MCF 10A (cell line): ENCODE results near the gene ATXN10. TPM values are rescaled to one million over a fixed set of nuclear protein-coding genes. Genes with fewer than 3 reads are reported as not detected.
A peak's percentile ranks its signal among the peaks of the same experiment; 100 is the strongest.

Experiments
- BruUV-seq: library from RNA; stranded (reverse); fragments of 400-500 nt; replicated peaks from 2 replicates; lab custom pipeline; 2021; lab: Mats Ljungman, UMichigan
- CTCF ChIA-PET: fragments of 300-600 bp; sonication (Branson Sonifier 250); formaldehyde crosslinking; extraction: SDS; loops from one replicate; lab custom pipeline; 2021; ENCODE audit warnings: antibody characterized with exemption, inconsistent platforms; lab: Yijun Ruan, JAX
- POLR2A ChIA-PET: fragments of 300-600, 350-650 bp; sonication (Branson Sonifier 250); formaldehyde crosslinking; extraction: SDS; loops from one replicate; lab custom pipeline; 2020; ENCODE audit warnings: antibody characterized with exemption, inconsistent platforms; lab: Yijun Ruan, JAX
- DNase-seq: peaks from one replicate; pipeline ENCODE4 v3.0.0-alpha.2; 2018; ENCODE audit not compliant: unreplicated experiment
- H3K27ac Mint-ChIP-seq: one replicate; pipeline ENCODE4 v1.8.0; 2022; ENCODE audit warnings: mild to moderate bottlenecking, low read depth, mixed read lengths; ENCODE audit not compliant: unreplicated experiment
- H3K27me3 Mint-ChIP-seq: one replicate; pipeline ENCODE4 v1.8.0; 2022; ENCODE audit warnings: mixed read lengths; ENCODE audit not compliant: insufficient read depth, unreplicated experiment
- H3K36me3 Mint-ChIP-seq: one replicate; pipeline ENCODE4 v1.8.0; 2022; ENCODE audit warnings: mild to moderate bottlenecking, moderate library complexity, mixed read lengths; ENCODE audit not compliant: insufficient read depth, unreplicated experiment
- H3K4me1 Mint-ChIP-seq: one replicate; pipeline ENCODE4 v1.8.0; 2022; ENCODE audit warnings: mixed read lengths; ENCODE audit not compliant: insufficient read depth, unreplicated experiment
- H3K4me3 Mint-ChIP-seq: one replicate; pipeline ENCODE4 v1.8.0; 2022; ENCODE audit warnings: mild to moderate bottlenecking, moderate library complexity, mixed read lengths; ENCODE audit not compliant: unreplicated experiment
- H3K9me3 Mint-ChIP-seq: one replicate; pipeline ENCODE4 v1.8.0; 2022; ENCODE audit warnings: mixed read lengths; ENCODE audit not compliant: unreplicated experiment
- intact Hi-C: fragments of 100-400 bp; cut with micrococcal nuclease; formaldehyde crosslinking; loops from 2 replicates; pipeline ENCODE4 v1.14.1; 2022
- total RNA-seq: library from RNA; stranded (reverse); gene quantifications from 2 replicates; pipeline ENCODE4 v1.2.3, GENCODE V29; 2022
- TF ChIP-seq, protein P1 (sequence below): fragments of 200-600 bp; IDR thresholded peaks from one replicate; pipeline ENCODE4 v1.8.0; 2022; ENCODE audit warnings: antibody characterized with exemption, mild to moderate bottlenecking; ENCODE audit not compliant: unreplicated experiment

Gene ATXN10
- total RNA-seq, 1 experiment from 2014 or later = 193 TPM

DNA sequence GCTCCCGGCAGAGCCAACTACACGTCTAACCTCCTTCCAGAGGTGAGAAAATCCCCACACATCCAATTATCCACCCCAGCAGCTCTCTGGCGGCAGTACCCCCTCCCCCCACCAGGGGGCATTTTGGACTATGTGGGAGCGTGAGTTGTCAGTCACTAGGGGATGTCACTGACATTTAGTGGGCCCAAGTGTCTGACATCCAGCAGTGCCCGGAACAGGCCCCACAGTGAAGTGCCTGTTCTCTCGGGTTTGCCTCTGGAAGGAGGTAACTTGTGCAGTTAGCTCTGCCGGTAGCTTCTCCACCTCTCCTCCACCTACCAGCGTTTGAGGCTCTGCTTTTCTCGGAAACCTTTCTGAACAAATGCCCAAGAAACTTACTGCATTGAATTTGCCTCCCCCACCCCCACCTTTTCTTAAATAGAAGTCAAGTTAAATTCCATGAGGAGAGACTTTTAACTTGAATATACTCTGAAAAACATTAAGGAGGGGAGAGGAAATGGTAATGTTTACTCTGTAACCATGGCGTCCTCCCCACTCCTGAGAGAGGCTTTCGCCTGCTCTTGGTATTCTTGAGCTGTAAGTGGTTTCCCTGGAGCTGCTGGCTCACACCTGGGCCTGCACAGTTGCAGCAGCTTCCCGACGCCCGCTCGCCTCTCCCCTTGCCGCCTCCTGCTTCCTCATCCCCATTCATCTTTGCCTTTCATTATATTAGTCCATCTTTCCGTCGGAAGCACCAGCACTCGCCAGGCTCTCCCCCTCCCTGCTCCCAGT, 192.5 kb downstream of the ATXN10 start:
- Mint-ChIP-seq H3K9me3 (no peaks in the 10 kb centered on the region), H3K27me3 (peaks cover 17% of the 10 kb centered on the region), H3K27ac (no peak overlapping the region), H3K36me3 (peaks cover 4% of the 10 kb centered on the region), H3K4me1 (no peaks in the 10 kb centered on the region), H3K4me3 (no peak overlapping the region)
- DNase-seq = peak; percentile 66
- TF ChIP-seq, protein P1, sequence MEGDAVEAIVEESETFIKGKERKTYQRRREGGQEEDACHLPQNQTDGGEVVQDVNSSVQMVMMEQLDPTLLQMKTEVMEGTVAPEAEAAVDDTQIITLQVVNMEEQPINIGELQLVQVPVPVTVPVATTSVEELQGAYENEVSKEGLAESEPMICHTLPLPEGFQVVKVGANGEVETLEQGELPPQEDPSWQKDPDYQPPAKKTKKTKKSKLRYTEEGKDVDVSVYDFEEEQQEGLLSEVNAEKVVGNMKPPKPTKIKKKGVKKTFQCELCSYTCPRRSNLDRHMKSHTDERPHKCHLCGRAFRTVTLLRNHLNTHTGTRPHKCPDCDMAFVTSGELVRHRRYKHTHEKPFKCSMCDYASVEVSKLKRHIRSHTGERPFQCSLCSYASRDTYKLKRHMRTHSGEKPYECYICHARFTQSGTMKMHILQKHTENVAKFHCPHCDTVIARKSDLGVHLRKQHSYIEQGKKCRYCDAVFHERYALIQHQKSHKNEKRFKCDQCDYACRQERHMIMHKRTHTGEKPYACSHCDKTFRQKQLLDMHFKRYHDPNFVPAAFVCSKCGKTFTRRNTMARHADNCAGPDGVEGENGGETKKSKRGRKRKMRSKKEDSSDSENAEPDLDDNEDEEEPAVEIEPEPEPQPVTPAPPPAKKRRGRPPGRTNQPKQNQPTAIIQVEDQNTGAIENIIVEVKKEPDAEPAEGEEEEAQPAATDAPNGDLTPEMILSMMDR = peak; percentile 90
- BruUV-seq = no TSS peak
- CTCF ChIA-PET = interaction anchor here (0.6 to 3.4 kb wide), 60 partner anchors 8 to 1966 kb away, joined by 3 to 33 read pairs (median 4); no protein-coding TSS in a partner anchor
- intact Hi-C loops = loop anchor here (1.0 to 5.0 kb wide), 2 partner anchors 217 to 286 kb away; no protein-coding TSS in a partner anchor
- POLR2A ChIA-PET = interaction anchor here (0.6 to 1.4 kb wide), 7 partner anchors 13 to 186 kb away, joined by 3 to 6 read pairs (median 3); no protein-coding TSS in a partner anchor

DNA sequence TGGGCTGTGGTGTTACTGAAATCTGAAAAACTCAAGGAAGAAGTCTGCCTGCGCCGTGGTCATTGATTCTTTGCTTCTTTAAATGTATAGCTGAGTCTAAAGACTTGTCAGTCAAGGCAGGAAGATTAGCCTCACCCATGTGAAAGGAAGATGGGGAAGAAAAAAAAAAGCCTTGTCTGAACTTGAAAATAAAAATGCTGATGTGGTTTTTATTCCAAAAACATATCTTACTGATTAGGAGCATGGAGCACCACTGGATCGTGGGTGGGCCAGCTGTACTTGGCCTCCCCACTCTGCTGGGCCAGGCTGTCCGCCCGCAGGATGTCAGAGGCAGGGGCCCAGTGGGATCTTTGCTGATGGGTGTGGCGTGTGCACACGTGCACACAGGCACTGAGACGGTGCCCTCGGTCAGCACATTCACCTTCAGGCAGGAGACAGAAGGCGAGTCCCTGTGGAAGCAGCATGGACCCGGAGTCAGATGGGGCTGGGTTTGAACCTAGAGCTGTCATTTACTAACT, 193.4 kb downstream of the ATXN10 start:
- intact Hi-C loops = loop anchor here (1.0 to 5.0 kb wide), 2 partner anchors 218 to 287 kb away; no protein-coding TSS in a partner anchor
- TF ChIP-seq, protein P1 = no peak
- Mint-ChIP-seq H3K36me3 (no peaks in the 10 kb centered on the region), H3K9me3 (no peaks in the 10 kb centered on the region), H3K4me3 (no peak overlapping the region), H3K4me1 (no peaks in the 10 kb centered on the region), H3K27ac (no peak overlapping the region), H3K27me3 (peaks cover 19% of the 10 kb centered on the region)
- CTCF ChIA-PET = interaction anchor here (0.6 to 3.4 kb wide), 27 partner anchors 9 to 549 kb away, joined by 3 to 33 read pairs (median 6); no protein-coding TSS in a partner anchor
- no TSS peak for BruUV-seq
- POLR2A ChIA-PET = no interaction called here
- no peak for DNase-seq

- CTCF ChIA-PET = interaction anchor here (1.0 to 2.8 kb wide), 3 partner anchors 50 to 220 kb away, joined by 3 to 11 read pairs (median 4); no protein-coding TSS in a partner anchor
- Mint-ChIP-seq H3K4me3 (no peak overlapping the region), H3K27ac (no peak overlapping the region)
These were observed 194.0 kb downstream of the ATXN10 start for GRCh38 chr22:45865561-45866125.

More at GRCh38 chr22:45865561-45866125, 194.0 kb downstream of the ATXN10 start:
- no TSS peak for BruUV-seq
- no peaks in the 10 kb centered on the region for H3K4me1 Mint-ChIP-seq
- DNase-seq = no peak
- TF ChIP-seq, protein P1 = no peak
- H3K27me3 Mint-ChIP-seq = peaks cover 19% of the 10 kb centered on the region
- POLR2A ChIA-PET = no interaction called here
- no peaks in the 10 kb centered on the region for H3K36me3 Mint-ChIP-seq
- H3K9me3 Mint-ChIP-seq = no peaks in the 10 kb centered on the region
- intact Hi-C loops = no loop called here
